BLaER1 treated with 17β-estradiol and CSF1 and Interleukin-3, amounts not matched to agents 10 nM and 100 nM (cell line): ENCODE measurements around the gene ICE2.
"Not testable (repeated sequence)": the region's sequence is repeated elsewhere in the genome, so short reads cannot be mapped to it uniquely, and the experiment has no call there.

Experiments
- H3K27ac ChIP-seq, 11 experiments: shearing (Covaris generic); formaldehyde crosslinking; 2 replicates each; pipeline ENCODE4 v1.8.1; 2022
- H3K27me3 ChIP-seq, 11 experiments: shearing (Covaris generic); formaldehyde crosslinking; 2 replicates each; pipeline ENCODE4 v1.8.1; 2022
- H3K36me3 ChIP-seq, 11 experiments: shearing (Covaris generic); formaldehyde crosslinking; 2 replicates each; pipeline ENCODE4 v1.8.1; 2022
- H3K4me1 ChIP-seq, 10 experiments: shearing (Covaris generic); formaldehyde crosslinking; 2 replicates each; pipeline ENCODE4 v1.8.1; 2022
- H3K4me2 ChIP-seq, 11 experiments: shearing (Covaris generic); formaldehyde crosslinking; 2 replicates each; pipeline ENCODE4 v1.8.1; 2022
- H3K4me3 ChIP-seq, 10 experiments: shearing (Covaris generic); formaldehyde crosslinking; 2 replicates each; pipeline ENCODE4 v1.8.1; 2022
- H3K9ac ChIP-seq, 11 experiments: shearing (Covaris generic); formaldehyde crosslinking; 2 replicates each; pipeline ENCODE4 v1.8.1; 2022
- H3K9me3 ChIP-seq, 11 experiments: shearing (Covaris generic); formaldehyde crosslinking; replicated peaks in 1 of 11; 2 replicates each; pipeline ENCODE4 v1.8.1; 2022
- H4K20me1 ChIP-seq, 11 experiments: shearing (Covaris generic); formaldehyde crosslinking; 2 replicates each; pipeline ENCODE4 v1.8.1; 2022
- Cebpa-rat ChIP-seq, 11 experiments: shearing (Covaris generic); IDR thresholded peaks; 2 replicates each; pipeline ENCODE4 v1.8.1; 2022

The ICE2 gene

GRCh38 chr15:60411774-60412425, 67.0 kb downstream of the ICE2 start:
- Histone ChIP-seq H4K20me1 (no peaks in the 10 kb centered on the region), H3K4me2 (peak overlapping the region in 2 of 11 experiments; percentile 83 to 93; a peak in 3 of 22 replicates), H3K36me3 (no peaks in the 10 kb centered on the region; a peak in 1 of 22 replicates), H3K9ac (no peak overlapping the region), H3K4me3 (no peak overlapping the region), H3K27me3 (no peaks in the 10 kb centered on the region), H3K27ac (peak overlapping the region in 6 of 11 experiments; percentile 76 to 96 (median 88); a peak in 12 of 22 replicates), H3K4me1 (peaks cover 26 to 81% (median 57%) of the 10 kb centered on the region in 10 experiments), H3K9me3 (no peaks in the 10 kb centered on the region)
- no peak for TF ChIP-seq Cebpa-rat (IDR thresholded peaks at IDR 0.05)

DNA sequence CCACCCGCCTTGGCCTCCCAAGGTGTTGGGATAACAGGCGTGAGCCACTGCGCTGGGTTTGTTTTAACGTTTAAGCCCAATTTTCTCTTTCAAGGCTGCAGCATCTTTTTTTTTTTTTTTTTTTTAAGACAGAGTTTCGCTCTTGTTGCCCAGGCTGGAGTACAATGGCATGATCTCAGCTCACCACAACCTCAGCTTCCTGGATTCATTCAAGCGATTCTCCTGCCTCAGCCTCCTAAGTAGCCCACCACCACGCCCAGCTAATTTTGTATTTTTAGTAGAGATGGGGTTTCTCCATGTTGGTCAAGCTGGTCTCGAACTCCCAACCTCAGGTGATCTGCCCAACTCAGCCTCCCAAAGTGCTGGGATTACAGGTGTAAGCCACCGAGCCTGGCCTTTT, 68.6 kb downstream of the ICE2 start:
- H3K4me3 ChIP-seq, H3K9me3 ChIP-seq, H4K20me1 ChIP-seq, H3K36me3 ChIP-seq, H3K27me3 ChIP-seq: not testable (repeated sequence)
- H3K9ac ChIP-seq: peak overlapping the region in 10 of 11 experiments; percentile 10 to 77 (median 67); a peak in 16 of 22 replicates
- peak overlapping the region; percentile 58 to 96 (median 85); a peak in 21 of 22 replicates for H3K27ac ChIP-seq
- peaks cover 26 to 88% (median 63%) of the 10 kb centered on the region in 10 experiments for H3K4me1 ChIP-seq
- H3K4me2 ChIP-seq: peak overlapping the region; percentile 62 to 97 (median 89)

GRCh38 chr15:60408463-60408981, 70.4 kb downstream of the ICE2 start:
- peak overlapping the region; percentile 33 to 97 (median 89); a peak in 21 of 22 replicates for H3K4me2 ChIP-seq
- H3K9me3 ChIP-seq: no peaks in the 10 kb centered on the region
- peak in 8 of 11 experiments; percentile 54 to 99 (median 88); a peak in 13 of 22 replicates for TF ChIP-seq Cebpa-rat (IDR thresholded peaks at IDR 0.05)
- no peaks in the 10 kb centered on the region for H3K27me3 ChIP-seq
- H3K36me3 ChIP-seq: no peaks in the 10 kb centered on the region
- H3K9ac ChIP-seq: peak overlapping the region in 9 of 11 experiments; percentile 43 to 77 (median 72); a peak in 15 of 22 replicates
- peak overlapping the region; percentile 58 to 96 (median 85) for H3K27ac ChIP-seq
- no peaks in the 10 kb centered on the region for H4K20me1 ChIP-seq
- H3K4me1 ChIP-seq: peaks cover 26 to 73% (median 57%) of the 10 kb centered on the region in 10 experiments
- peak overlapping the region in 2 of 10 experiments; percentile 33 to 41; a peak in 2 of 20 replicates for H3K4me3 ChIP-seq

- Histone ChIP-seq H3K4me3 (peak overlapping the region in 2 of 10 experiments; percentile 20 to 29; a peak in 1 of 20 replicates), H3K4me2 (peak overlapping the region in 8 of 11 experiments; percentile 72 to 97 (median 90); a peak in 16 of 22 replicates), H3K36me3 (no peaks in the 10 kb centered on the region), H4K20me1 (no peaks in the 10 kb centered on the region), H3K27ac (peak overlapping the region; percentile 8 to 96 (median 85); a peak in 21 of 22 replicates), H3K4me1 (peaks cover 26 to 69% (median 57%) of the 10 kb centered on the region in 10 experiments), H3K9me3 (no peaks in the 10 kb centered on the region), H3K9ac (peak overlapping the region in 7 of 11 experiments; percentile 32 to 77 (median 72); a peak in 10 of 22 replicates), H3K27me3 (no peaks in the 10 kb centered on the region)
- no peak for TF ChIP-seq Cebpa-rat (IDR thresholded peaks at IDR 0.05)
Observed at GRCh38 chr15:60407415-60407805, 71.5 kb downstream of the ICE2 start.

- peak overlapping the region in 6 of 11 experiments; percentile 50 to 77 (median 72); a peak in 9 of 22 replicates for H3K9ac ChIP-seq
- H4K20me1 ChIP-seq: no peaks in the 10 kb centered on the region
- H3K36me3 ChIP-seq: no peaks in the 10 kb centered on the region
- TF ChIP-seq Cebpa-rat (IDR thresholded peaks at IDR 0.05): no peak
- H3K4me2 ChIP-seq: peak overlapping the region in 8 of 11 experiments; percentile 72 to 97 (median 90); a peak in 15 of 22 replicates
- no peaks in the 10 kb centered on the region for H3K9me3 ChIP-seq
- H3K27ac ChIP-seq: peak overlapping the region; percentile 8 to 96 (median 85); a peak in 19 of 22 replicates
- 0 out of 20 replicates have a peak overlapping the region, but pooled peaks of 2 of the 10 experiments have one; percentile 20 to 29 for H3K4me3 ChIP-seq
- H3K27me3 ChIP-seq: no peaks in the 10 kb centered on the region
- H3K4me1 ChIP-seq: peaks cover 26 to 68% (median 54%) of the 10 kb centered on the region in 10 experiments
Observed at GRCh38 chr15:60406513-60407414, 72.2 kb downstream of the ICE2 start.

DNA sequence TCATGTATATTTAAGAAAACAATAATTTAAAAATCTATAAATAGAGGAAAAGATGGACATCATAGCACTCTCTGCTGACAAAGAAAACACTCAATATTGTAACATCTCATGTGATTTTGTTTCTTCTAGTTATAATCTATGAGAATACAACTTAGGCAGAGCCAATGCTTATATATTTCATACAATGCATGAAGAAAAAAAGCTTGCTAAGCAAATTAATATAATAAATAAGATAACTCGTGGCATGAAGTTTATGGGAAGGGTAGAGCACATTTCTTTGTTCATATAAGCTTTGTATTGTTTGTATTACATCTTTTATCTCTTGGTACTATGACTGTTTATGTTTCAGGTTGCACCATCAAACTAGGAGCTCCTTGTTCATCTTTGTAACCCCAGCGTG, 73.5 kb downstream of the ICE2 start:
- TF ChIP-seq Cebpa-rat (IDR thresholded peaks at IDR 0.05): no peak

DNA sequence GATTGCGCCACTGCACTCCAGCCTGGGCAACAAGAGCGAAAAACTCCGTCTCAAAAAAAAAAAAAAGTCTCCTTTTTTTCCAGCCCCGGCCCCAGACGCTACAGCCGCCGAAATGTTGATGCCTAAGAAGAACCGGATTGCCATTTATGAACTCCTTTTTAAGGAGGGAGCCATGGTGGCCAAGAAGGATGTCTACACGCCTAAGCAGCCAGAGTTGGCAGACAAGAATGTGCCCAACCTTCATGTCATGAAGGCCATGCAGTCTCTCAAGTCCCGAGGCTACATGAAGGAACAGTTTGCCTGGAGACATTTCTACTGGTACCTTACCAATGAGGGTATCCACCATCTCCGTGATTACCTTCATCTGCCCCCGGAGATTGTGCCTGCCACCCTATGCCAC, 74.6 kb downstream of the ICE2 start:
- peaks cover 16 to 60% (median 35%) of the 10 kb centered on the region in 10 experiments; a peak in 19 of 20 replicates for H3K4me1 ChIP-seq
- H3K9ac ChIP-seq, H3K27me3 ChIP-seq, H3K36me3 ChIP-seq, H3K27ac ChIP-seq, H3K9me3 ChIP-seq, H3K4me3 ChIP-seq, H4K20me1 ChIP-seq, H3K4me2 ChIP-seq: not testable (repeated sequence)

More for the DNA sequence above, 73.5 kb downstream of the ICE2 start:
- Histone ChIP-seq H3K4me2 (peak overlapping the region in 1 of 11 experiments; percentile 7; a peak in 1 of 22 replicates), H3K27me3 (no peaks in the 10 kb centered on the region), H3K9ac (no peak overlapping the region), H3K4me3 (no peak overlapping the region), H3K4me1 (peaks cover 26 to 62% (median 41%) of the 10 kb centered on the region in 10 experiments), H4K20me1 (no peaks in the 10 kb centered on the region), H3K36me3 (no peaks in the 10 kb centered on the region), H3K27ac (no peak overlapping the region), H3K9me3 (no peaks in the 10 kb centered on the region)

DNA sequence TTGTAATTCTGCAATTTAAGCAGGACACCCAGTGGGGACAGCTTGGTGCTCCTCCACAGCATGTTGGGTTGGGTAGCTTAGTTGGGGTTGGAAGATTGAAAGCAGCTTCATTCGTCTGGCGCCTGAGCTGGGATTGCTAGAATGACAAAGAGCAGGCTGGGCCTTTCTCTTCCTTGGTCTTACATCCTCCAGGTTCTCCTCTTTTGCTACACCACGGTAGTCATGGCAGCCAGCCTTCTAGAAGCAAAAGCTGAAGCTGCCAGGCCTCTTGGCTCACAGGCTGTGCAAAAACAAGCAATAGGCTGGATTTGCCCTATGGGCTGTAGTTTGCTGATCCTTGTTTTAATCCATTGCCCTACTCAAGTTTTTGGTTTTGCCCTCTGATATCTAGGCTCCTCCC, 78.0 kb downstream of the ICE2 start:
- H3K36me3 ChIP-seq: peaks cover 0 to 11% (median 5%) of the 10 kb centered on the region in 11 experiments; a peak in 20 of 22 replicates
- H3K27ac ChIP-seq: no peak overlapping the region

More for the DNA sequence above, 78.0 kb downstream of the ICE2 start:
- Histone ChIP-seq H3K27me3 (no peaks in the 10 kb centered on the region), H3K9me3 (no peaks in the 10 kb centered on the region), H3K9ac (no peak overlapping the region), H3K4me3 (no peak overlapping the region), H3K4me2 (0 out of 22 replicates have a peak overlapping the region, but pooled peaks of 2 of the 11 experiments have one; percentile 1 to 18), H4K20me1 (peaks cover 0 to 17% (median 10%) of the 10 kb centered on the region in 11 experiments; a peak in 18 of 22 replicates), H3K4me1 (peaks cover 20 to 45% (median 26%) of the 10 kb centered on the region in 10 experiments)
- TF ChIP-seq Cebpa-rat (IDR thresholded peaks at IDR 0.05): no peak
